ENCODE results near the gene OR52L1. TPM values are rescaled to one million over a fixed set of nuclear protein-coding genes. Genes with fewer than 3 reads are reported as not detected.

The OR52L1 gene
- not detected in 2 replicates for total RNA-seq

DNA sequence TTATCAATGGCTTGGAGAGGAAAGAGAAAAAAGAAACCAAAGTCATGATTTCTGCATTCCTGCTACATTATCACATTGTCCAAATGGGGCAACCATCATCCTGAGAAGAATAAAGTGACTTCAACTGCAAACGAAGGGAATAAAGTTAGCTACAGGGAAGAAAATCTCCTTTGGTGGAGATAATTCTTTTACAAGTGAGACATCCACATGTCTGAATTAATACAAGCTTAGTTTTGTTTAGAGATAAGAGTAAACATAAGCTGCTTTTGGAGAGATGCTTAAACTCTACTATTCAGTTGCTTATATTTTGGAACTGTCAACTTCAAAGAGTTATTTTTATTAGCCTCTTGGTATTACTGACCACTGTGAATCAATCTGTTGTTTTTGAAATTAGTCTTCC lies at the start of gene OR52L1:
Gene OR52L1, minus strand, starts transcription at position 101 of the 400 bp plus-strand sequence. Its CDS starts 55 bp downstream, at position 46.
- H3K27me3 ChIP-seq (ENCODE audit: insufficient read depth, low read length): no peaks in the 10 kb centered on the region
- H3K4me2 ChIP-seq (ENCODE audit: insufficient read depth, low read length): no peak within 1 kb of the TSS
- DNase-seq (ENCODE audit: insufficient read length, low spot score, missing footprints): no peak
- H3K9me3 ChIP-seq (ENCODE audit: low read depth, low read length): peaks cover 3% of the 10 kb centered on the region
- H3K36me3 ChIP-seq (ENCODE audit: insufficient read depth, low read length): no peaks in the 10 kb centered on the region
- H3K4me3 ChIP-seq (ENCODE audit: insufficient read depth, low read length): no peak within 1 kb of the TSS
- no peak within 1 kb of the TSS for H2AFZ ChIP-seq (ENCODE audit: low read length)
- TF ChIP-seq, protein P1, sequence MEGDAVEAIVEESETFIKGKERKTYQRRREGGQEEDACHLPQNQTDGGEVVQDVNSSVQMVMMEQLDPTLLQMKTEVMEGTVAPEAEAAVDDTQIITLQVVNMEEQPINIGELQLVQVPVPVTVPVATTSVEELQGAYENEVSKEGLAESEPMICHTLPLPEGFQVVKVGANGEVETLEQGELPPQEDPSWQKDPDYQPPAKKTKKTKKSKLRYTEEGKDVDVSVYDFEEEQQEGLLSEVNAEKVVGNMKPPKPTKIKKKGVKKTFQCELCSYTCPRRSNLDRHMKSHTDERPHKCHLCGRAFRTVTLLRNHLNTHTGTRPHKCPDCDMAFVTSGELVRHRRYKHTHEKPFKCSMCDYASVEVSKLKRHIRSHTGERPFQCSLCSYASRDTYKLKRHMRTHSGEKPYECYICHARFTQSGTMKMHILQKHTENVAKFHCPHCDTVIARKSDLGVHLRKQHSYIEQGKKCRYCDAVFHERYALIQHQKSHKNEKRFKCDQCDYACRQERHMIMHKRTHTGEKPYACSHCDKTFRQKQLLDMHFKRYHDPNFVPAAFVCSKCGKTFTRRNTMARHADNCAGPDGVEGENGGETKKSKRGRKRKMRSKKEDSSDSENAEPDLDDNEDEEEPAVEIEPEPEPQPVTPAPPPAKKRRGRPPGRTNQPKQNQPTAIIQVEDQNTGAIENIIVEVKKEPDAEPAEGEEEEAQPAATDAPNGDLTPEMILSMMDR (IDR thresholded peaks at IDR 0.05; ENCODE audit: extremely low read depth, low read depth, low read length): no peak
- H3K79me2 ChIP-seq (ENCODE audit: insufficient read depth, low read length): no peaks in the 10 kb centered on the region
- no peaks in the 10 kb centered on the region for H4K20me1 ChIP-seq (ENCODE audit: insufficient read depth, low read length)
- H3K27ac ChIP-seq (ENCODE audit: low read depth, low read length): no peak within 1 kb of the TSS
- no peaks in the 10 kb centered on the region for H3K4me1 ChIP-seq (ENCODE audit: insufficient read depth, low read length)

DNA sequence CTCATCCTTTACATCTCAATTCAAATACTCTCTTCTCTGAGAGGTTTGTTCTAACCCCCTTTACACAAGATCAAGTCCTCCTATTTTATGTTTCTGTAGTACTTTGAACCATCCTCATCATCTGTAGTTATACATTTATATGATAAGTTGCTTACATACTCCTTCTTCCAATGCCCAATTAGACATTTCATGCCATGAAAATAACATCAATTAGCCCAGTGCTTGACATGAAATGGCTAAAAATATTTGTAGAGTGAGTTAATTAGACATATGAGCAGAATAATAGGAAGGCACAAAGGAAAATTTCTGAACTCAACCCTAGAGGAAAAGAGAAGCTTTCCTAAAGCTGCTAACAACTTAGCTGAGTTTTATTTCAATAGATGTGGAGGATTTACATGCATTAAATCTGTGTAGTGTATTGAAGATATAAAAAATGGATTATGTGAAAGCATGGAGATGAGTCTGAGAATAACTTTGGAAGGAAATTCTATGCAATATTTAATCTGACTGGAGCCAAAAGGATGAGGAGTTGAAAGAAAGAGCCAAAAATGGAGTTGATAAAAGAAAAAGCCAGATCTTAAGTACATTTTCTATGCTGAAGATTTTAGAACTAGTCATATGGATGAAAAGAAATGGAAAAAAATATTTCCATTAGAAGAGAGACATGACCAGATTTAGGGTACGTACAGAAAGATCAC lies 44.1 kb upstream of the OR52L1 start, which contains the start of gene OR56A1:
Gene OR56A1, minus strand, starts transcription at position 51 of the 698 bp plus-strand sequence. CDS start 3,066 bp downstream, outside the sequence.
- Histone ChIP-seq H3K27ac (ENCODE audit: low read depth, low read length) (no peak within 1 kb of the TSS), H3K4me1 (ENCODE audit: insufficient read depth, low read length) (no peaks in the 10 kb centered on the region), H3K36me3 (ENCODE audit: insufficient read depth, low read length) (no peaks in the 10 kb centered on the region), H2AFZ (ENCODE audit: low read length) (no peak within 1 kb of the TSS), H3K9me3 (ENCODE audit: low read depth, low read length) (no peaks in the 10 kb centered on the region), H3K4me2 (ENCODE audit: insufficient read depth, low read length) (no peak within 1 kb of the TSS), H3K79me2 (ENCODE audit: insufficient read depth, low read length) (no peaks in the 10 kb centered on the region), H3K27me3 (ENCODE audit: insufficient read depth, low read length) (no peaks in the 10 kb centered on the region), H4K20me1 (ENCODE audit: insufficient read depth, low read length) (no peaks in the 10 kb centered on the region), H3K4me3 (ENCODE audit: insufficient read depth, low read length) (no peak within 1 kb of the TSS)
- TF ChIP-seq, protein P1 (IDR thresholded peaks at IDR 0.05; ENCODE audit: extremely low read depth, low read depth, low read length): no peak
- no peak for DNase-seq (ENCODE audit: insufficient read length, low spot score, missing footprints)

DNA sequence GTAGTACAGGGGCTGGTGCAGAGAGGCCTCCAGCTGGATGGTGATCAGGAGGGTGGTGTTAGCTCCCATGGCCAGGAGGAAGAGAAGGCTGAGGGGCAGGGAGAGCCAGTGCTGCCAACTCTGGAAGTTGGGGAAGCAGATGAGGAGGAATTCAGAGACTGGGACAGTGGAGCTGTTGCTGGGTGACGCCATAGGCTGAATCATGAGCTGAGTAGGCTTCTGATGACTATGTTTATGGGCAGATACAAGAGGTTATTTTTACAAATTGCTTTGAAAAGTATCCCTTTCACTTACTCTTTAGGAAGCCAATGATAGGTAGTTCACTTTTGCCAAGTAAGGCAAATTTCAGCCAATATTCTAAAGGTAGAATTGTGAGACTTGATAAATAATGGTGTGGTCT lies 40.7 kb upstream of the OR52L1 start:
- DNase-seq (ENCODE audit: insufficient read length, low spot score, missing footprints): no peak

DNA sequence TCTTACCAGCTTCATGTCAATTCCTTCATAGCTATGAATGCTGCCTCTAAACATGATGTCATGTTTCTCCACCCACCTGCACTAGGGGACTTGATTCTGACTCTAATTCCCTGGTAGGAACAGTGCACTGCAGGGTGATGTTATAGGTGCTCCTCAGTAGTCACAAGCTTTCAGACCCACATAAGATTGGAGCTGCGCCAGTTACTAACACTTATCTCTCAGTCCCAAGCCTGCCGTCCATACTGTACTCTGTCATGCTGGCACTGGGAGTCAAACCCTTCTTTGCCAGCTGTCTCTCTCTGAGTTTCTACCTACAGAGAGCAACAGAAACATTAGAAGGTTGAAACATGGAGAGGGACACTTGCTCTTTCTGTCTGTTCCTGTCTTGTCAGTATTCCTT lies 38.3 kb upstream of the OR52L1 start:
- H4K20me1 ChIP-seq (ENCODE audit: insufficient read depth, low read length): no peaks in the 10 kb centered on the region
- H2AFZ ChIP-seq (ENCODE audit: low read length): no peak overlapping the region
- H3K36me3 ChIP-seq (ENCODE audit: insufficient read depth, low read length): no peaks in the 10 kb centered on the region
- no peaks in the 10 kb centered on the region for H3K79me2 ChIP-seq (ENCODE audit: insufficient read depth, low read length)
- DNase-seq (ENCODE audit: insufficient read length, low spot score, missing footprints): no peak
- TF ChIP-seq, protein P1 (IDR thresholded peaks at IDR 0.05; ENCODE audit: extremely low read depth, low read depth, low read length): no peak
- no peaks in the 10 kb centered on the region for H3K27me3 ChIP-seq (ENCODE audit: insufficient read depth, low read length)
- no peak overlapping the region for H3K4me3 ChIP-seq (ENCODE audit: insufficient read depth, low read length)
- H3K4me2 ChIP-seq (ENCODE audit: insufficient read depth, low read length): no peak overlapping the region
- H3K9me3 ChIP-seq (ENCODE audit: low read depth, low read length): no peaks in the 10 kb centered on the region
- no peaks in the 10 kb centered on the region for H3K4me1 ChIP-seq (ENCODE audit: insufficient read depth, low read length)
- no peak overlapping the region for H3K27ac ChIP-seq (ENCODE audit: low read depth, low read length)

More for the DNA sequence above, 40.7 kb upstream of the OR52L1 start:
- H4K20me1 ChIP-seq (ENCODE audit: insufficient read depth, low read length): no peaks in the 10 kb centered on the region
- no peak overlapping the region for H2AFZ ChIP-seq (ENCODE audit: low read length)
- no peaks in the 10 kb centered on the region for H3K9me3 ChIP-seq (ENCODE audit: low read depth, low read length)
- H3K4me3 ChIP-seq (ENCODE audit: insufficient read depth, low read length): no peak overlapping the region
- H3K36me3 ChIP-seq (ENCODE audit: insufficient read depth, low read length): no peaks in the 10 kb centered on the region
- H3K27me3 ChIP-seq (ENCODE audit: insufficient read depth, low read length): no peaks in the 10 kb centered on the region
- H3K27ac ChIP-seq (ENCODE audit: low read depth, low read length): no peak overlapping the region
- no peaks in the 10 kb centered on the region for H3K4me1 ChIP-seq (ENCODE audit: insufficient read depth, low read length)
- TF ChIP-seq, protein P1 (IDR thresholded peaks at IDR 0.05; ENCODE audit: extremely low read depth, low read depth, low read length): no peak
- no peaks in the 10 kb centered on the region for H3K79me2 ChIP-seq (ENCODE audit: insufficient read depth, low read length)
- H3K4me2 ChIP-seq (ENCODE audit: insufficient read depth, low read length): no peak overlapping the region
